ENCODE measurements around the gene SPOCK1.

DNA sequence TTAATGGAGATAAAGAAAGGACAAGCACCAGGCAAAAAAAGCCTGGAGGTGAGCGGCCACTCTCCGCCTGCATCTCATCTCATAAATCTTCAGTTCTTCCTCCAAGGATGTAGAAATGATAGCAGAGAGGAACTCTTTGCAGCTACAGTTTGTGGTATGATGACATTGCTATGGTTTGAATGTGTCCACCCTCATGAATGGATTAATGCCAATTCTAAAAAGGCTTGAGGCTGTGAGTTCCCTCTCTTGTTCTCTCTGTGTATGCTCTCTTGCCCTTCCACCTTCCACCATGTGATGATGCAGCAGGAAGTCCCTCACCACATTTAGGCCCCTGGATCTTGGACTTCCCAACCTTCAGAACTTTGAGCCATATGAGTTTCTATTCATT, 126.4 kb downstream of the SPOCK1 start:
- TF ChIP-seq, protein P1, sequence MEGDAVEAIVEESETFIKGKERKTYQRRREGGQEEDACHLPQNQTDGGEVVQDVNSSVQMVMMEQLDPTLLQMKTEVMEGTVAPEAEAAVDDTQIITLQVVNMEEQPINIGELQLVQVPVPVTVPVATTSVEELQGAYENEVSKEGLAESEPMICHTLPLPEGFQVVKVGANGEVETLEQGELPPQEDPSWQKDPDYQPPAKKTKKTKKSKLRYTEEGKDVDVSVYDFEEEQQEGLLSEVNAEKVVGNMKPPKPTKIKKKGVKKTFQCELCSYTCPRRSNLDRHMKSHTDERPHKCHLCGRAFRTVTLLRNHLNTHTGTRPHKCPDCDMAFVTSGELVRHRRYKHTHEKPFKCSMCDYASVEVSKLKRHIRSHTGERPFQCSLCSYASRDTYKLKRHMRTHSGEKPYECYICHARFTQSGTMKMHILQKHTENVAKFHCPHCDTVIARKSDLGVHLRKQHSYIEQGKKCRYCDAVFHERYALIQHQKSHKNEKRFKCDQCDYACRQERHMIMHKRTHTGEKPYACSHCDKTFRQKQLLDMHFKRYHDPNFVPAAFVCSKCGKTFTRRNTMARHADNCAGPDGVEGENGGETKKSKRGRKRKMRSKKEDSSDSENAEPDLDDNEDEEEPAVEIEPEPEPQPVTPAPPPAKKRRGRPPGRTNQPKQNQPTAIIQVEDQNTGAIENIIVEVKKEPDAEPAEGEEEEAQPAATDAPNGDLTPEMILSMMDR (conservative IDR thresholded peaks at IDR 0.05 in 1 of 2, IDR thresholded peaks at IDR 0.05 in 1 of 2; ENCODE audit: extremely low read depth in 1 of 2, insufficient read depth in 1 of 2, low read depth in 1 of 2, low read length in 2 of 2): no peak
- no peak for TF ChIP-seq EZH2 (IDR thresholded peaks at IDR 0.05; ENCODE audit: borderline replicate concordance, low read length)
